Right lobe of liver (tissue), 6 donors: ENCODE results near the gene KLHL10. TPM values are rescaled to one million over a fixed set of nuclear protein-coding genes. Genes with fewer than 3 reads are reported as not detected.

Source experiments
- ATAC-seq, 4 donors: fragments of 200-7000 bp; cut with Tn5 transposase; one replicate each; pipeline ENCODE4 v1.9.1; 2020; ENCODE audit warnings: mild to moderate bottlenecking in 4 of 4, moderate library complexity in 4 of 4
- DNase-seq, 3 donors: peaks; one replicate each; pipeline ENCODE4 v3.0.0-alpha.2; 2020
- H3K27ac ChIP-seq, 3 donors: fragments of 200-600 bp; one replicate each; pipeline ENCODE4 v1.8.0; 2022
- H3K27me3 ChIP-seq, 2 donors: fragments of 200-600 bp; one replicate each; pipeline ENCODE4 v1.8.0; 2022
- H3K36me3 ChIP-seq, 4 donors: fragments of 200-600 bp; sonication (generic) in 1 of 4; one replicate each; pipeline versions ENCODE4 v1.5.1 to v1.8.0; 2017 to 2022; ENCODE audit warnings: control low read depth in 1 of 4
- H3K4me1 ChIP-seq, 4 donors: fragments of 200-600 bp; sonication (generic) in 1 of 4; one replicate each; pipeline versions ENCODE4 v1.5.1 to v1.8.0; 2017 to 2022; ENCODE audit warnings: control low read depth in 1 of 4
- H3K4me3 ChIP-seq, 3 donors: fragments of 200-600 bp; one replicate each; pipeline ENCODE4 v1.8.0; 2022
- H3K9me3 ChIP-seq, 4 donors: fragments of 200-600 bp; sonication (generic) in 1 of 4; one replicate each; pipeline versions ENCODE4 v1.5.1 to v1.8.0; 2017 to 2022; ENCODE audit warnings: control low read depth in 1 of 4
- POLR2A ChIP-seq: fragments of 450-650 bp; IDR thresholded peaks from one replicate; pipeline ENCODE4 v1.6.1; 2017; ENCODE audit warnings: antibody characterized with exemption, mild to moderate bottlenecking
- WGBS: methylation state at CpG from one replicate; pipeline ENCODE4 v1.1.6; 2018; ENCODE audit warnings: low coverage, low lambda C conversion rate; ENCODE audit not compliant: insufficient coverage; ENCODE audit errors: missing lambda C conversion rate; 5-methylcytosine and 5-hydroxymethylcytosine counted together
- intact Hi-C, 2 donors: fragments of 100-400 bp; cut with DNase I; formaldehyde crosslinking; loops; one replicate each; pipeline versions ENCODE4 v1.11.2 to v1.14.1; 2022
- total RNA-seq, 6 experiments: library from RNA; depleted of rRNA in 2 of 6; stranded (reverse); fragments of >200 nt in 2 of 6; fragmentation: NEBNext Ultra II Directional in 3 of 6; extraction: Animal tissue kit (Norgen Biotek cat#: 25700) in 3 of 6; gene quantifications; one replicate each; pipeline versions ENCODE4 v1.1.0 to v1.2.4, GENCODE V29; 2016 to 2023
- TF ChIP-seq, protein P1 (sequence below), 4 donors: fragments of 200-600 bp in 3 of 4; fragments of 450-650 bp in 1 of 4; IDR thresholded peaks; one replicate each; pipeline versions ENCODE4 v1.5.1 to v1.8.0; 2016 to 2022; ENCODE audit warnings: antibody characterized with exemption in 4 of 4, mild to moderate bottlenecking in 2 of 4
- donor health status: DM: no; HTN: yes; CAD: no.
- donor health status: DM: no; HTN: no; CAD: no.
- donor health status: DM: no; HTN: no; CAD: no.
- donor health status: DM: no; HTN: yes; CAD: no.
- donor health status: DM: no; HTN: yes; CAD: no.

Gene KLHL10
- total RNA-seq, 6 experiments from 2014 or later, result not detected

DNA sequence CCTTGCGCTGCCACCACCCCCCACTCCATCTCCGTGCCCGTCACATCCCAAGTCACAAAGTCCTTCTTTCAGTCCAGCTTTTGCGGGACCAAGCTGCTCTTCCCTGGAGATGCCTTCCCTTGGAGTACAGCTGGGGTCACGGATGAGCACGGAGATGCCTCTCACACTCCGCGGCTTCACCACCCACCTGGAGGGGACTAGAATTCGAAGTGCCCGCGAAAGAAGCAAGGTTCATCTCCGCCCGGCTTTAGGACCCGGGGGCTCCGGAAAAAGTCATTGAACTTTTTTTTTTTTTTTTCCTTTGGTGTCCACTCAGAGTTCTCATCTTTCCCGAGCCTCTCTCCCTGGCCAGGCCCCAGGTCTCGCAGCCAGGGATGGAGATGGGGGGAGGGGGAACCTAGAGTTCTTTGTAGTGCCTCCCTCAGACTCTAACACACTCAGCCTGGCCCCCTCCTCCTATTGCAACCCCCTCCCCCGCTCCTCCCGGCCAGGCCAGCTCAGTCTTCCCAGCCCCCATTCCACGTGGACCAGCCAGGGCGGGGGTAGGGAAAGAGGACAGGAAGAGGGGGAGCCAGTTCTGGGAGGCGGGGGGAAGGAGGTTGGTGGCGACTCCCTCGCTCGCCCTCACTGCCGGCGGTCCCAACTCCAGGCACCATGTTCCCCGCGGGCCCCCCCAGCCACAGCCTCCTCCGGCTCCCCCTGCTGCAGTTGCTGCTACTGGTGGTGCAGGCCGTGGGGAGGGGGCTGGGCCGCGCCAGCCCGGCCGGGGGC is 25.1 kb upstream of the KLHL10 start, which contains the start of gene FKBP10:
FKBP10 (plus strand) TSS at position 624 of the 771 bp plus-strand sequence; CDS start at position 655, 31 bp downstream.
- Histone ChIP-seq H3K27ac (no peak within 1 kb of the TSS), H3K4me1 (peaks cover 0 to 10% (median 2%) of the 10 kb centered on the region in 4 donors), H3K36me3 (no peaks in the 10 kb centered on the region), H3K27me3 (no peaks in the 10 kb centered on the region), H3K4me3 (peak within 1 kb of the TSS; percentile 70 to 82 (median 80)), H3K9me3 (no peaks in the 10 kb centered on the region)
- TF ChIP-seq POLR2A, result no peak
- TF ChIP-seq, protein P1, sequence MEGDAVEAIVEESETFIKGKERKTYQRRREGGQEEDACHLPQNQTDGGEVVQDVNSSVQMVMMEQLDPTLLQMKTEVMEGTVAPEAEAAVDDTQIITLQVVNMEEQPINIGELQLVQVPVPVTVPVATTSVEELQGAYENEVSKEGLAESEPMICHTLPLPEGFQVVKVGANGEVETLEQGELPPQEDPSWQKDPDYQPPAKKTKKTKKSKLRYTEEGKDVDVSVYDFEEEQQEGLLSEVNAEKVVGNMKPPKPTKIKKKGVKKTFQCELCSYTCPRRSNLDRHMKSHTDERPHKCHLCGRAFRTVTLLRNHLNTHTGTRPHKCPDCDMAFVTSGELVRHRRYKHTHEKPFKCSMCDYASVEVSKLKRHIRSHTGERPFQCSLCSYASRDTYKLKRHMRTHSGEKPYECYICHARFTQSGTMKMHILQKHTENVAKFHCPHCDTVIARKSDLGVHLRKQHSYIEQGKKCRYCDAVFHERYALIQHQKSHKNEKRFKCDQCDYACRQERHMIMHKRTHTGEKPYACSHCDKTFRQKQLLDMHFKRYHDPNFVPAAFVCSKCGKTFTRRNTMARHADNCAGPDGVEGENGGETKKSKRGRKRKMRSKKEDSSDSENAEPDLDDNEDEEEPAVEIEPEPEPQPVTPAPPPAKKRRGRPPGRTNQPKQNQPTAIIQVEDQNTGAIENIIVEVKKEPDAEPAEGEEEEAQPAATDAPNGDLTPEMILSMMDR (IDR thresholded peaks at IDR 0.05), result no peak
- intact Hi-C loops, result loop anchor here (10.0 kb wide), 2 partner anchors 72 to 142 kb away; no protein-coding TSS in a partner anchor
- ATAC-seq (peak; percentile 2 to 36 (median 16)), DNase-seq (peak in 2 of 3 donors; percentile 46 to 56)
- WGBS, result 4% methylated on average over 18 of the region's 35 CpGs

DNA sequence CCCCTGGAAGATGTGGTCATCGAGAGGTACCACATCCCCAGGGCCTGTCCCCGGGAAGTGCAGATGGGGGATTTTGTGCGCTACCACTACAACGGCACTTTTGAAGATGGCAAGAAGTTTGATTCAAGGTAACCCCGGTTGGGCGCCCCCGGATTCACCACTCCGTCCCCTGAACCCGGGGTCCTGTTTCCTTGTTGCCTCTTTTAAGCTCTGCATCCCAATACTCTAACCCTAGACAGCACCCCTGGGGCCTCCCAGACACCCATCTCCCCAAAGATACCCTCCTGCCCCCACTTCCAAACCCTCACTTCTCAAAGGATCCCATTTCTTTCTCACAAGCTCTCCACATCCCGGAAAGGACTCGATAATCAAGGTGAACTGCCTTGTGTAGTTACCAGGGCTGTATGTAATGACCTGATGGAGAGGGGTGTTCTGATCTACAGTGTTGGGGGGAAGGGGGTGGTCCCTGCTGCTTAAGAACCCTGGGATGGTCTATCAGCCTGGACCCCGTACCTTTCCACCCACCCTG is 24.4 kb upstream of the KLHL10 start:
- intact Hi-C loops, result loop anchor here (10.0 kb wide), 2 partner anchors 72 to 142 kb away; no protein-coding TSS in a partner anchor
- Histone ChIP-seq H3K4me3 (peak overlapping the region; percentile 70 to 82 (median 80)), H3K4me1 (peaks cover 0 to 10% (median 2%) of the 10 kb centered on the region in 4 donors), H3K36me3 (no peaks in the 10 kb centered on the region), H3K27me3 (no peaks in the 10 kb centered on the region), H3K27ac (no peak overlapping the region), H3K9me3 (no peaks in the 10 kb centered on the region)
- 39% methylated on average over 4 of the region's 12 CpGs for WGBS
- ATAC-seq (no peak), DNase-seq (no peak)
- TF ChIP-seq, protein P1 (IDR thresholded peaks at IDR 0.05), result no peak
- TF ChIP-seq POLR2A, result no peak

DNA sequence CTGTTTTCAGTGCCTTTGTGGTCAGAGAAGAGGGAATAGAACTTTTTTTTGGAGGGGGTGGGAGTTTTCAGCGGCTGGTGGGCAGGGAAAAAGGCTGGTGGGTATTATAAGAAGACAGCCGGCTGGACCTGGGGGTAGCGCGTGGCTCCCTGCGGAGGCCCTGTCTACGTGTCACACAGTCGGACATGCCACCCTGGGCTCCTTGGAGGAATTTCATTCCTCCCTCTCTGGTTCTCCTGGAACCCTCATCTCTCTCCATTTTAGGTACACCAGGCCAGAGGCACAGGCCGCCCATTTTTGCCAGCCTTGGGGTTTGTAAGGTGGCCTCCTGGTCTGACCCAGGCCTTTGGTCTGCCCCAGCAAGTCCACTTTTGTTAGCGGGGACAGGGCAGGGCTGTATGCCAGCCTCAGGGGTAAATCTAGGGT is 23.9 kb upstream of the KLHL10 start:
- Histone ChIP-seq H3K4me1 (peaks cover 0 to 10% (median 2%) of the 10 kb centered on the region in 4 donors), H3K4me3 (no peak overlapping the region), H3K9me3 (no peaks in the 10 kb centered on the region), H3K36me3 (no peaks in the 10 kb centered on the region), H3K27ac (no peak overlapping the region), H3K27me3 (no peaks in the 10 kb centered on the region)
- TF ChIP-seq, protein P1 (IDR thresholded peaks at IDR 0.05), result no peak
- TF ChIP-seq POLR2A, result no peak
- no peak for DNase-seq
- no peak for ATAC-seq
- WGBS, result 80% methylated on average over 1 of the region's 9 CpGs
- intact Hi-C loops, result loop anchor here (10.0 kb wide), 2 partner anchors 71 to 141 kb away; no protein-coding TSS in a partner anchor

DNA sequence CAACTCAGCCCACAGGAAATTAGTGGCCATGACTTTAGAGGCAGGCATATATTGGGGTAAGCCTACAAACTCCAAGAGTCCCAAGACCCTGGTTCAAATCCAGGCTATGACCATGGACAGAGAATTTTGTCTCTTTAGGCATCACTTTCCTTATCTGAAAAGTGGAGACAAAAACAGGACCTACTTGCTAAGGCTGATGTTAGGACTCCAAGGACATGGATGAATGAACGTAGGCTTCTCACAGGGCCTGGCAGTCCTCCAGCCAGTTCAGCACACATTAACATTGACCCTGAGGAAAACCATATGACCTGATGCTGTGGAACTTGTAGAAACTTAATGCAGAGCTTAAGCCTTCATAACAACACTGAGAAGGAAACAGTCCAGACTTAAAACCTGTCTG is 23.4 kb upstream of the KLHL10 start:
- intact Hi-C loops, result loop anchor here (10.0 kb wide), 2 partner anchors 71 to 141 kb away; no protein-coding TSS in a partner anchor
- no peak for ATAC-seq
- Histone ChIP-seq H3K4me3 (no peak overlapping the region), H3K9me3 (no peaks in the 10 kb centered on the region), H3K4me1 (peaks cover 0 to 10% (median 2%) of the 10 kb centered on the region in 4 donors), H3K27me3 (no peaks in the 10 kb centered on the region), H3K27ac (no peak overlapping the region), H3K36me3 (no peaks in the 10 kb centered on the region)
- no peak for TF ChIP-seq POLR2A
- TF ChIP-seq, protein P1 (IDR thresholded peaks at IDR 0.05), result no peak
- no peak for DNase-seq
- WGBS, result 40% methylated on average over 1 of the region's 1 CpG
